CD14-positive monocyte (primary cell): ENCODE measurements around the gene SNRPE. TPM values are rescaled to one million over a fixed set of nuclear protein-coding genes. Genes with fewer than 3 reads are reported as not detected.

Experiments used
- DNase-seq, 3 donors: peaks; one replicate each; pipeline ENCODE4 v3.0.0-alpha.2; 2011 to 2022
- H2AFZ ChIP-seq: 2 replicates; pipeline ENCODE4 v1.6.0; 2012; ENCODE audit warnings: mild to moderate bottlenecking, low read depth, low read length, inconsistent platforms; ENCODE audit not compliant: insufficient read depth, poor library complexity, severe bottlenecking
- H3K27ac ChIP-seq, 2 donors: 1 replicate in 1 of 2; 2 replicates in 1 of 2; pipeline ENCODE4 v1.5.1; 2012 to 2013; ENCODE audit warnings: low read length in 2 of 2, control low read depth in 1 of 2, inconsistent platforms in 1 of 2, low read depth in 1 of 2, mild to moderate bottlenecking in 1 of 2
- H3K27me3 ChIP-seq, 2 donors: one replicate each; pipeline versions ENCODE4 v1.6.0 to v1.6.1; 2011 to 2013; ENCODE audit warnings: low read length in 2 of 2; ENCODE audit not compliant: control insufficient read depth in 2 of 2, insufficient read depth in 2 of 2
- H3K36me3 ChIP-seq, 2 donors: replicated peaks in 1 of 2; 1 replicate in 1 of 2; 2 replicates in 1 of 2; pipeline versions ENCODE4 v1.5.1 to v1.6.1; 2012 to 2013; ENCODE audit warnings: low read length in 2 of 2, control low read depth in 1 of 2, inconsistent platforms in 1 of 2, mild to moderate bottlenecking in 1 of 2; ENCODE audit not compliant: insufficient read depth in 2 of 2, control insufficient read depth in 1 of 2
- H3K4me1 ChIP-seq, 2 donors: 1 replicate in 1 of 2; 2 replicates in 1 of 2; pipeline versions ENCODE4 v1.5.1 to v1.6.1; 2012 to 2013; ENCODE audit warnings: low read length in 2 of 2, control low read depth in 1 of 2, inconsistent platforms in 1 of 2, mild to moderate bottlenecking in 1 of 2, moderate library complexity in 1 of 2; ENCODE audit not compliant: insufficient read depth in 2 of 2, control insufficient read depth in 1 of 2
- H3K4me2 ChIP-seq: replicated peaks from 2 replicates; pipeline ENCODE3; 2012; ENCODE audit warnings: low read length, moderate library complexity, mild to moderate bottlenecking; ENCODE audit not compliant: poor library complexity, severe bottlenecking; ENCODE audit errors: extremely low read depth
- H3K4me3 ChIP-seq, 3 experiments: fragments of 200-600 bp in 1 of 3; sonication (generic) in 1 of 3; replicated peaks in 1 of 3; 1 replicate in 2 of 3; 2 replicates in 1 of 3; pipeline ENCODE4 v1.5.1; 2011 to 2013; ENCODE audit warnings: low read length in 3 of 3, mild to moderate bottlenecking in 3 of 3, control low read depth in 2 of 3, low read depth in 2 of 3, inconsistent platforms in 1 of 3, moderate library complexity in 1 of 3
- H3K79me2 ChIP-seq: 2 replicates; pipeline ENCODE4 v1.6.0; 2012; ENCODE audit warnings: mild to moderate bottlenecking, control low read depth, inconsistent platforms, low read length, moderate library complexity; ENCODE audit not compliant: insufficient read depth
- H3K9ac ChIP-seq: 2 replicates; pipeline ENCODE4 v1.6.0; 2017; ENCODE audit warnings: low read length, mild to moderate bottlenecking; ENCODE audit not compliant: insufficient read depth, poor library complexity, severe bottlenecking
- H3K9me3 ChIP-seq, 2 donors: replicated peaks in 1 of 2; 1 replicate in 1 of 2; 2 replicates in 1 of 2; pipeline versions ENCODE4 v1.5.1 to v1.6.1; 2012 to 2013; ENCODE audit warnings: low read length in 2 of 2, control low read depth in 1 of 2; ENCODE audit not compliant: control insufficient read depth in 1 of 2, insufficient read depth in 1 of 2
- H4K20me1 ChIP-seq: 2 replicates; pipeline ENCODE4 v1.6.0; 2012; ENCODE audit warnings: mild to moderate bottlenecking, low read length, control low read depth, moderate library complexity; ENCODE audit not compliant: insufficient read depth
- H3K27ac Mint-ChIP-seq, 7 donors: one replicate each; pipeline ENCODE4 v1.8.0; 2020; ENCODE audit warnings: mild to moderate bottlenecking in 7 of 7, mixed read lengths in 7 of 7, moderate library complexity in 6 of 7, inconsistent platforms in 2 of 7
- H3K27me3 Mint-ChIP-seq, 3 donors: one replicate each; pipeline ENCODE4 v1.8.0; 2021 to 2022; ENCODE audit warnings: low read depth in 3 of 3, mild to moderate bottlenecking in 3 of 3, mixed read lengths in 3 of 3, moderate library complexity in 3 of 3, inconsistent platforms in 1 of 3
- H3K36me3 Mint-ChIP-seq, 2 donors: one replicate each; pipeline ENCODE4 v1.8.0; 2020; ENCODE audit warnings: mixed read lengths in 2 of 2, inconsistent platforms in 1 of 2, mild to moderate bottlenecking in 1 of 2
- H3K4me1 Mint-ChIP-seq: one replicate; pipeline ENCODE4 v1.8.0; 2020; ENCODE audit warnings: mild to moderate bottlenecking, mixed read lengths
- H3K4me3 Mint-ChIP-seq, 2 donors: one replicate each; pipeline ENCODE4 v1.8.0; 2020; ENCODE audit warnings: mild to moderate bottlenecking in 2 of 2, mixed read lengths in 2 of 2, moderate library complexity in 1 of 2
- H3K9me3 Mint-ChIP-seq, 7 donors: one replicate each; pipeline ENCODE4 v1.8.0; 2020 to 2022; ENCODE audit warnings: mixed read lengths in 7 of 7, mild to moderate bottlenecking in 6 of 7, moderate library complexity in 6 of 7, inconsistent platforms in 2 of 7
- WGBS: methylation state at CpG from one replicate; pipeline ENCODE4 v1.1.5; 2013; ENCODE audit warnings: missing lambda C conversion rate; ENCODE audit not compliant: insufficient coverage; 5-methylcytosine and 5-hydroxymethylcytosine counted together
- intact Hi-C, 2 donors: fragments of 100-400 bp; cut with micrococcal nuclease; formaldehyde crosslinking; loops; one replicate each; pipeline versions ENCODE4 v1.15.0 to v1.15.1; 2023
- polyA plus RNA-seq, 3 donors: library from polyadenylated mRNA; depleted of rRNA in 1 of 3; unstranded in 2 of 3; stranded (reverse) in 1 of 3; fragments of 300-500 nt in 2 of 3; fragments of >200 nt in 1 of 3; fragmentation: Illumina TruSeq in 2 of 3; gene quantifications; 1 replicate in 2 of 3; 2 replicates in 1 of 3; pipeline ENCODE4 v1.2.3, GENCODE V29; 2012 to 2021
- TF ChIP-seq, protein P1 (sequence below): fragments of 200-600 bp; IDR thresholded peaks from one replicate; pipeline ENCODE4 v1.8.0; 2022; ENCODE audit warnings: antibody characterized with exemption, mild to moderate bottlenecking

SNRPE gene
- polyA plus RNA-seq, 3 donors, result 86.4 to 198 (median 162) TPM

DNA sequence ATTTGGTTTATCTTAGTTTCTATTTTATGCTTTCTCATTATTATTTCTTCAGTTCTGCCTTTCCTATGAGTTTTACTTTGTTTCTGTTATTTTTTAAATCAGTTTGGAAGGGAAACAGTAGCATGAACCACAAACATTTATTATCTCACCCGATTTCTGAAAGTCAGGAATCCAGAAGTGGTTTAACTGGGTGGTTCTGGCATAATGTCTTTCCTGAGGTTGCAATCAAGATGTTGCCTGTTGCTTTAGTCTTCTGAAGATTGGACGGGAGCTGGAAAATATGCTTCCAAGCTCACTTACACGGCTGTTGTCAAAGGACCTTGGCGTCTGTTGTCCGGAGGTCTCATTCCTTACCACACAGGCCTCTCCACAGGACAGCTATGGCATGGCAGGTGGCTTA lies 50.4 kb downstream of the SNRPE start:
- DNase-seq, result no peak
- H3K9me3 Mint-ChIP-seq, result peaks cover 0 to 5% (median 2%) of the 10 kb centered on the region in 7 donors
- H3K36me3 Mint-ChIP-seq, result no peaks in the 10 kb centered on the region
- peaks cover 0 to 4% (median 3%) of the 10 kb centered on the region in 3 donors for H3K27me3 Mint-ChIP-seq
- Histone ChIP-seq H3K4me1 (no peaks in the 10 kb centered on the region), H3K27me3 (no peaks in the 10 kb centered on the region), H2AFZ (peak overlapping the region; percentile 11), H4K20me1 (no peaks in the 10 kb centered on the region), H3K79me2 (no peaks in the 10 kb centered on the region), H3K4me2 (no peak overlapping the region), H3K9me3 (no peaks in the 10 kb centered on the region), H3K4me3 (no peak overlapping the region), H3K27ac (no peak overlapping the region), H3K9ac (no peak overlapping the region), H3K36me3 (no peaks in the 10 kb centered on the region)
- no peaks in the 10 kb centered on the region for H3K4me1 Mint-ChIP-seq
- no CpG with 5 or more reads among the region's 5 CpGs for WGBS
- no peak overlapping the region for H3K27ac Mint-ChIP-seq
- H3K4me3 Mint-ChIP-seq, result no peak overlapping the region
- intact Hi-C loops, result no loop called here
- TF ChIP-seq, protein P1, sequence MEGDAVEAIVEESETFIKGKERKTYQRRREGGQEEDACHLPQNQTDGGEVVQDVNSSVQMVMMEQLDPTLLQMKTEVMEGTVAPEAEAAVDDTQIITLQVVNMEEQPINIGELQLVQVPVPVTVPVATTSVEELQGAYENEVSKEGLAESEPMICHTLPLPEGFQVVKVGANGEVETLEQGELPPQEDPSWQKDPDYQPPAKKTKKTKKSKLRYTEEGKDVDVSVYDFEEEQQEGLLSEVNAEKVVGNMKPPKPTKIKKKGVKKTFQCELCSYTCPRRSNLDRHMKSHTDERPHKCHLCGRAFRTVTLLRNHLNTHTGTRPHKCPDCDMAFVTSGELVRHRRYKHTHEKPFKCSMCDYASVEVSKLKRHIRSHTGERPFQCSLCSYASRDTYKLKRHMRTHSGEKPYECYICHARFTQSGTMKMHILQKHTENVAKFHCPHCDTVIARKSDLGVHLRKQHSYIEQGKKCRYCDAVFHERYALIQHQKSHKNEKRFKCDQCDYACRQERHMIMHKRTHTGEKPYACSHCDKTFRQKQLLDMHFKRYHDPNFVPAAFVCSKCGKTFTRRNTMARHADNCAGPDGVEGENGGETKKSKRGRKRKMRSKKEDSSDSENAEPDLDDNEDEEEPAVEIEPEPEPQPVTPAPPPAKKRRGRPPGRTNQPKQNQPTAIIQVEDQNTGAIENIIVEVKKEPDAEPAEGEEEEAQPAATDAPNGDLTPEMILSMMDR, result no peak

DNA sequence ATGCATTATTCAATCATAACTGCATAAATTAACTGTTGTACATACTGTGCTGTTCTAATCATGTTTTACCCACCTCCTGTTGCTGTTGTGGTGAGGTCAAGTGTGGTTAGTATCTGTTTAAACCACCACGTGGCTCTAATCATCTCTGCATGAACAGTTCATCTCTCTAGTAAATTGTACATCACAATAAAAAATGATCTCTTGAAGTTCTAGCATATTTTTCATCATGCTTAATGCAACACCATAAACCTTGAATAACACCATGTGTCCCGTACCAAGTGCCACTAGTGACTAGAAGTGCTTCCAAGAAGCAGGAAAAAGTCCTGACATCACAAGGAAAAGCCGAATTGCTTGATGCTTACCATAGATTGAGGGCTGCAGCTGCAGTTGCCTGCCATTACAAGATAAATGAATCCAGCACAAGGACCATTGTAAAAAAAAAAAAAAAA lies 51.7 kb downstream of the SNRPE start:
- WGBS, result no CpG with 5 or more reads among the region's 3 CpGs

More for the DNA sequence above, 51.7 kb downstream of the SNRPE start:
- H3K36me3 Mint-ChIP-seq, result no peaks in the 10 kb centered on the region
- Histone ChIP-seq H3K36me3 (no peaks in the 10 kb centered on the region), H3K79me2 (no peaks in the 10 kb centered on the region), H3K27me3 (no peaks in the 10 kb centered on the region), H4K20me1 (no peaks in the 10 kb centered on the region), H3K9ac (no peak overlapping the region), H3K4me2 (no peak overlapping the region), H3K4me3 (no peak overlapping the region), H3K9me3 (no peaks in the 10 kb centered on the region), H3K27ac (no peak overlapping the region), H3K4me1 (no peaks in the 10 kb centered on the region), H2AFZ (no peak overlapping the region)
- intact Hi-C loops, result no loop called here
- H3K27ac Mint-ChIP-seq, result no peak overlapping the region
- no peaks in the 10 kb centered on the region for H3K4me1 Mint-ChIP-seq
- H3K27me3 Mint-ChIP-seq, result peaks cover 0 to 8% (median 3%) of the 10 kb centered on the region in 3 donors
- H3K9me3 Mint-ChIP-seq, result peaks cover 0 to 5% (median 1%) of the 10 kb centered on the region in 7 donors
- TF ChIP-seq, protein P1, result no peak
- DNase-seq, result no peak
- H3K4me3 Mint-ChIP-seq, result no peak overlapping the region
